Stimulated activated CD8-positive, alpha-beta memory T cell treated with anti-CD3 and anti-CD28 coated beads, Interleukin-4, amount 100 ng/mL, for 1 hour (primary cell): ENCODE measurements around the gene MAPKAP1.
"Not testable (repeated sequence)": the region's sequence is repeated elsewhere in the genome, so short reads cannot be mapped to it uniquely, and the experiment has no call there.

Source experiments
- DNase-seq, 2 donors: peaks; one replicate each; pipeline ENCODE4 v3.0.0-alpha.2; 2020; ENCODE audit warnings: low read depth in 2 of 2, low spot score in 1 of 2

The MAPKAP1 gene

GRCh38 chr9:125421166-125421565, 285.8 kb downstream of the MAPKAP1 start:
- no peak for DNase-seq

GRCh38 chr9:125418404-125418803, 288.6 kb downstream of the MAPKAP1 start:
- no peak for DNase-seq

GRCh38 chr9:125416517-125416916, 290.5 kb downstream of the MAPKAP1 start:
- no peak for DNase-seq

GRCh38 chr9:125415583-125416460, 291.2 kb downstream of the MAPKAP1 start:
- DNase-seq: no peak

- DNase-seq: no peak
Observed at GRCh38 chr9:125413579-125413978, 293.4 kb downstream of the MAPKAP1 start.

GRCh38 chr9:125412166-125412565, 294.8 kb downstream of the MAPKAP1 start:
- DNase-seq: no peak

- no peak for DNase-seq
Observed at GRCh38 chr9:125411171-125411756, 295.7 kb downstream of the MAPKAP1 start.

GRCh38 chr9:125410522-125410894, 296.5 kb downstream of the MAPKAP1 start:
- no peak for DNase-seq

GRCh38 chr9:125409637-125410521, 297.1 kb downstream of the MAPKAP1 start:
- DNase-seq: no peak

- no peak for DNase-seq
Observed at GRCh38 chr9:125409217-125409636, 297.8 kb downstream of the MAPKAP1 start.

- peak; percentile 47 to 52 for DNase-seq
Observed at GRCh38 chr9:125407974-125408900, 298.8 kb downstream of the MAPKAP1 start.

GRCh38 chr9:125407432-125407973, 299.5 kb downstream of the MAPKAP1 start:
- no peak for DNase-seq

GRCh38 chr9:125406810-125407087, 300.3 kb downstream of the MAPKAP1 start:
- DNase-seq: no peak

GRCh38 chr9:125405938-125406809, 300.8 kb downstream of the MAPKAP1 start:
- no peak for DNase-seq

- no peak for DNase-seq
Observed at GRCh38 chr9:125404733-125405132, 302.3 kb downstream of the MAPKAP1 start.

- no peak for DNase-seq
Observed at GRCh38 chr9:125400725-125401716, 306.0 kb downstream of the MAPKAP1 start.

- DNase-seq: not testable (repeated sequence)
Observed at GRCh38 chr9:125400232-125400631, 306.8 kb downstream of the MAPKAP1 start.

- DNase-seq: no peak
Observed at GRCh38 chr9:125399666-125400065, 307.3 kb downstream of the MAPKAP1 start.
